ENCODE measurements around the gene ST3GAL3. TPM values are rescaled to one million over a fixed set of nuclear protein-coding genes. Genes with fewer than 3 reads are reported as not detected.

ST3GAL3 gene
- total and polyA plus RNA-seq, 2 donors (not counting 3 experiments of a cell fraction or from before 2014, with no cell fraction given) = 14.3 to 35.8 TPM

GRCh38 chr1:43854473-43854872 is 147.1 kb downstream of the ST3GAL3 start:
- Histone ChIP-seq H3K9ac (replicated peaks; ENCODE audit: extremely low read depth, insufficient read depth, low read length) (no peak overlapping the region), H3K4me3 (replicated peaks in 1 of 3; ENCODE audit: insufficient read depth in 1 of 3, low read depth in 1 of 3, low read length in 3 of 3) (no peak overlapping the region), H3K9me1 (replicated peaks; ENCODE audit: control insufficient read depth, extremely low read depth, insufficient read depth, low read length) (no peaks in the 10 kb centered on the region), H2AFZ (ENCODE audit: low read depth, low read length) (no peak overlapping the region), H3K36me3 (ENCODE audit: control insufficient read depth in 2 of 2, extremely low read depth in 1 of 2, insufficient read depth in 2 of 2, low read length in 2 of 2) (peaks cover 2 to 3% of the 10 kb centered on the region in 2 experiments), H3K4me1 (ENCODE audit: control insufficient read depth, extremely low read depth, insufficient read depth, low read length) (peaks cover 12% of the 10 kb centered on the region), H3K27me3 (ENCODE audit: control insufficient read depth in 2 of 2, insufficient read depth in 2 of 2, low read length in 2 of 2) (peaks cover 0 to 3% of the 10 kb centered on the region in 2 experiments), H4K20me1 (replicated peaks; ENCODE audit: control insufficient read depth, extremely low read depth, insufficient read depth, low read length) (peaks cover 8% of the 10 kb centered on the region), H3K4me2 (ENCODE audit: insufficient read depth, low read length) (no peak overlapping the region), H3K79me2 (ENCODE audit: control insufficient read depth, insufficient read depth, low read length) (no peaks in the 10 kb centered on the region), H3K9me3 (replicated peaks; ENCODE audit: control insufficient read depth, insufficient read depth, low read length) (no peaks in the 10 kb centered on the region), H3K27ac (ENCODE audit: insufficient read depth, low read depth, low read length) (no peak overlapping the region)
- CTCF ChIA-PET = interaction anchor here (1.9 to 2.4 kb wide), 3 partner anchors 76 to 91 kb away, joined by 5 to 17 read pairs (median 7); no protein-coding TSS in a partner anchor
- intact Hi-C loops (cut with micrococcal nuclease) (loop anchor here (5.0 kb wide), 1 partner anchor 78 kb away; the partner anchor contains the start of gene ARTN), dilution Hi-C loops (cut with MboI; ENCODE audit: extremely low pct_ligation_motif_present, low sequenced_read_pairs) (no loop called here)
- POLR2A ChIA-PET = no interaction called here
- no TSS peak for BruUV-seq (replicated peaks)
- no peak for DNase-seq (ENCODE audit: low read depth, low spot score)
- TF ChIP-seq FOS (IDR thresholded peaks at IDR 0.05; ENCODE audit: borderline replicate concordance, insufficient read depth, low read length) = peak; percentile 10
- TF ChIP-seq, protein P1, sequence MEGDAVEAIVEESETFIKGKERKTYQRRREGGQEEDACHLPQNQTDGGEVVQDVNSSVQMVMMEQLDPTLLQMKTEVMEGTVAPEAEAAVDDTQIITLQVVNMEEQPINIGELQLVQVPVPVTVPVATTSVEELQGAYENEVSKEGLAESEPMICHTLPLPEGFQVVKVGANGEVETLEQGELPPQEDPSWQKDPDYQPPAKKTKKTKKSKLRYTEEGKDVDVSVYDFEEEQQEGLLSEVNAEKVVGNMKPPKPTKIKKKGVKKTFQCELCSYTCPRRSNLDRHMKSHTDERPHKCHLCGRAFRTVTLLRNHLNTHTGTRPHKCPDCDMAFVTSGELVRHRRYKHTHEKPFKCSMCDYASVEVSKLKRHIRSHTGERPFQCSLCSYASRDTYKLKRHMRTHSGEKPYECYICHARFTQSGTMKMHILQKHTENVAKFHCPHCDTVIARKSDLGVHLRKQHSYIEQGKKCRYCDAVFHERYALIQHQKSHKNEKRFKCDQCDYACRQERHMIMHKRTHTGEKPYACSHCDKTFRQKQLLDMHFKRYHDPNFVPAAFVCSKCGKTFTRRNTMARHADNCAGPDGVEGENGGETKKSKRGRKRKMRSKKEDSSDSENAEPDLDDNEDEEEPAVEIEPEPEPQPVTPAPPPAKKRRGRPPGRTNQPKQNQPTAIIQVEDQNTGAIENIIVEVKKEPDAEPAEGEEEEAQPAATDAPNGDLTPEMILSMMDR (IDR thresholded peaks at IDR 0.05; ENCODE audit: extremely low read depth in 1 of 2, insufficient read depth in 1 of 2, low read depth in 1 of 2, low read length in 2 of 2) = no peak
- FAIRE-seq = peak; percentile 33

GRCh38 chr1:43856188-43856587 is 148.9 kb downstream of the ST3GAL3 start:
- TF ChIP-seq JUN (IDR thresholded peaks at IDR 0.05; ENCODE audit: borderline replicate concordance, insufficient read depth, insufficient read length, low read depth) = no peak
- no peak for TF ChIP-seq FOS (IDR thresholded peaks at IDR 0.05; ENCODE audit: borderline replicate concordance, insufficient read depth, low read length)
- no peak for TF ChIP-seq GATA2 (IDR thresholded peaks at IDR 0.05; ENCODE audit: insufficient read depth, insufficient read length, low read depth, low read length)
- TF ChIP-seq EZH2 (IDR thresholded peaks at IDR 0.05; ENCODE audit: borderline replicate concordance, low read depth, low read length, severe bottlenecking) = no peak
- TF ChIP-seq POLR2A (IDR thresholded peaks at IDR 0.05; ENCODE audit: low read depth, low read length) = no peak
- no peak for TF ChIP-seq POLR2AphosphoS5 (IDR thresholded peaks at IDR 0.05; ENCODE audit: insufficient read depth, low read depth, low read length)
- no peak for TF ChIP-seq MAX (IDR thresholded peaks at IDR 0.05; ENCODE audit: insufficient read depth, insufficient read length)
- TF ChIP-seq, protein P1 (IDR thresholded peaks at IDR 0.05; ENCODE audit: extremely low read depth in 1 of 2, insufficient read depth in 1 of 2, low read depth in 1 of 2, low read length in 2 of 2) = no peak
- no peak for TF ChIP-seq MYC (IDR thresholded peaks at IDR 0.05; ENCODE audit: low read depth, low read length)
- no peak overlapping the region for H3K4me3 ChIP-seq (replicated peaks in 1 of 3; ENCODE audit: insufficient read depth in 1 of 3, low read depth in 1 of 3, low read length in 3 of 3)
- DNase-seq (ENCODE audit: low read depth, low spot score) (no peak), FAIRE-seq (peak; percentile 55)
- peaks cover 16% of the 10 kb centered on the region for H3K4me1 ChIP-seq (ENCODE audit: control insufficient read depth, extremely low read depth, insufficient read depth, low read length)
- dilution Hi-C loops (cut with MboI; ENCODE audit: extremely low pct_ligation_motif_present, low sequenced_read_pairs) (no loop called here), intact Hi-C loops (cut with micrococcal nuclease) (no loop called here)
- no peak overlapping the region for H3K9ac ChIP-seq (replicated peaks; ENCODE audit: extremely low read depth, insufficient read depth, low read length)
- no peak overlapping the region for H2AFZ ChIP-seq (ENCODE audit: low read depth, low read length)
- H3K79me2 ChIP-seq (ENCODE audit: control insufficient read depth, insufficient read depth, low read length) = no peaks in the 10 kb centered on the region
- peaks cover 2 to 3% of the 10 kb centered on the region in 2 experiments for H3K36me3 ChIP-seq (ENCODE audit: control insufficient read depth in 2 of 2, extremely low read depth in 1 of 2, insufficient read depth in 2 of 2, low read length in 2 of 2)
- no peak overlapping the region for H3K27ac ChIP-seq (ENCODE audit: insufficient read depth, low read depth, low read length)
- H4K20me1 ChIP-seq (replicated peaks; ENCODE audit: control insufficient read depth, extremely low read depth, insufficient read depth, low read length) = peaks cover 6% of the 10 kb centered on the region
- no peaks in the 10 kb centered on the region for H3K27me3 ChIP-seq (ENCODE audit: control insufficient read depth in 2 of 2, insufficient read depth in 2 of 2, low read length in 2 of 2)
- ChIA-PET POLR2A (no interaction called here), CTCF (no interaction called here)
- BruUV-seq (replicated peaks) = no TSS peak
- no peaks in the 10 kb centered on the region for H3K9me1 ChIP-seq (replicated peaks; ENCODE audit: control insufficient read depth, extremely low read depth, insufficient read depth, low read length)
- H3K4me2 ChIP-seq (ENCODE audit: insufficient read depth, low read length) = no peak overlapping the region
- H3K9me3 ChIP-seq (replicated peaks; ENCODE audit: control insufficient read depth, insufficient read depth, low read length) = no peaks in the 10 kb centered on the region
